ENCODE results near the gene ASTN2. TPM values are rescaled to one million over a fixed set of nuclear protein-coding genes. Genes with fewer than 3 reads are reported as not detected.

ASTN2 gene
- total and polyA plus RNA-seq, 9 of the 15 experiments (the other 6 are each of a cell fraction or from before 2014, with no cell fraction given), result 0.56 to 3.5 (median 1.9) TPM

DNA sequence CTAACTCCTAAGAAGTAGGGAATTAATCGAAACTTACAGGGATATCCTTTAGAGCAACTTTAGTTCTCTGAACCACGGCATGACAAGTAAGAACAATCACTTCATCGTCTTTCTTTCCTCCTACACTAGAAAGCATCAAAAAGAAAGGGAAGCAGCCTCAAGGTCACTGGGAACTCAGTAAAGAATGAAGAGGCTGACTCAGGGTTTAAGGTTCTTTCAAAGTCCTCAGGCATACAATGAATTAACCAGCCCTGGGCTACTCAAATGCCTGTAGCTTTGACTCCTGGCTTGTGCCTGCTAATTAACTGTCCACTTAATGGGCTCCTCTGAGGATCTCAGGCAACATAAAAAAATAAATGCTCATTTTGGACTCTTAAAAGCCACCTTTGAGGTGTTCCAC, 625.8 kb downstream of the ASTN2 start (continued):
- TF ChIP-seq, protein P1, sequence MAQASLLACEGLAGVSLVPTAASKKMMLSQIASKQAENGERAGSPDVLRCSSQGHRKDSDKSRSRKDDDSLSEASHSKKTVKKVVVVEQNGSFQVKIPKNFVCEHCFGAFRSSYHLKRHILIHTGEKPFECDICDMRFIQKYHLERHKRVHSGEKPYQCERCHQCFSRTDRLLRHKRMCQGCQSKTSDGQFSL (CRISPR knock-in tag; IDR thresholded peaks at IDR 0.05), result no peak
- TF ChIP-seq, protein P1 (tag; IDR thresholded peaks at IDR 0.05), result no peak
- TF ChIP-seq SMAD2 (IDR thresholded peaks at IDR 0.05; ENCODE audit: low read depth, low read length) (no peak), ZNF174 (CRISPR knock-in tag; IDR thresholded peaks at IDR 0.05) (no peak), TSC22D4 (tag; IDR thresholded peaks at IDR 0.05) (no peak), SETDB1 (IDR thresholded peaks at IDR 0.05; ENCODE audit: low read length) (no peak), SPI1 (IDR thresholded peaks at IDR 0.05; ENCODE audit: borderline replicate concordance, low read depth, low read length) (no peak), TOE1 (IDR thresholded peaks at IDR 0.05; ENCODE audit: borderline replicate concordance) (no peak), TOE1 (CRISPR knock-in tag; IDR thresholded peaks at IDR 0.05; ENCODE audit: borderline replicate concordance, low read depth) (no peak)
- TF ChIP-seq, protein P2, sequence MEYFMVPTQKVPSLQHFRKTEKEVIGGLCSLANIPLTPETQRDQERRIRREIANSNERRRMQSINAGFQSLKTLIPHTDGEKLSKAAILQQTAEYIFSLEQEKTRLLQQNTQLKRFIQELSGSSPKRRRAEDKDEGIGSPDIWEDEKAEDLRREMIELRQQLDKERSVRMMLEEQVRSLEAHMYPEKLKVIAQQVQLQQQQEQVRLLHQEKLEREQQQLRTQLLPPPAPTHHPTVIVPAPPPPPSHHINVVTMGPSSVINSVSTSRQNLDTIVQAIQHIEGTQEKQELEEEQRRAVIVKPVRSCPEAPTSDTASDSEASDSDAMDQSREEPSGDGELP (CRISPR knock-in tag; IDR thresholded peaks at IDR 0.05; ENCODE audit: borderline replicate concordance), result no peak
- TF ChIP-seq, protein P3, sequence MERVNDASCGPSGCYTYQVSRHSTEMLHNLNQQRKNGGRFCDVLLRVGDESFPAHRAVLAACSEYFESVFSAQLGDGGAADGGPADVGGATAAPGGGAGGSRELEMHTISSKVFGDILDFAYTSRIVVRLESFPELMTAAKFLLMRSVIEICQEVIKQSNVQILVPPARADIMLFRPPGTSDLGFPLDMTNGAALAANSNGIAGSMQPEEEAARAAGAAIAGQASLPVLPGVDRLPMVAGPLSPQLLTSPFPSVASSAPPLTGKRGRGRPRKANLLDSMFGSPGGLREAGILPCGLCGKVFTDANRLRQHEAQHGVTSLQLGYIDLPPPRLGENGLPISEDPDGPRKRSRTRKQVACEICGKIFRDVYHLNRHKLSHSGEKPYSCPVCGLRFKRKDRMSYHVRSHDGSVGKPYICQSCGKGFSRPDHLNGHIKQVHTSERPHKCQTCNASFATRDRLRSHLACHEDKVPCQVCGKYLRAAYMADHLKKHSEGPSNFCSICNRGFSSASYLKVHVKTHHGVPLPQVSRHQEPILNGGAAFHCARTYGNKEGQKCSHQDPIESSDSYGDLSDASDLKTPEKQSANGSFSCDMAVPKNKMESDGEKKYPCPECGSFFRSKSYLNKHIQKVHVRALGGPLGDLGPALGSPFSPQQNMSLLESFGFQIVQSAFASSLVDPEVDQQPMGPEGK (CRISPR knock-in tag; IDR thresholded peaks at IDR 0.05; ENCODE audit: borderline replicate concordance), result no peak
- TF ChIP-seq, protein P4, sequence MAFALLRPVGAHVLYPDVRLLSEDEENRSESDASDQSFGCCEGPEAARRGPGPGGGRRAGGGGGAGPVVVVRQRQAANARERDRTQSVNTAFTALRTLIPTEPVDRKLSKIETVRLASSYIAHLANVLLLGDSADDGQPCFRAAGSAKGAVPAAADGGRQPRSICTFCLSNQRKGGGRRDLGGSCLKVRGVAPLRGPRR (CRISPR knock-in tag; IDR thresholded peaks at IDR 0.05), result no peak

Data from K562 (cell line).